Measurements from ENCODE around the gene CLK2. TPM values are rescaled to one million over a fixed set of nuclear protein-coding genes. Genes with fewer than 3 reads are reported as not detected.

The CLK2 gene
- total RNA-seq, 1 experiment from 2014 or later, result 72.6 TPM

- ChIA-PET RAD21 (ENCODE audit: low non-redundant PET in 1 of 2, low total read pairs in 2 of 2, uncharacterized antibody in 2 of 2, unreplicated experiment in 2 of 2) (no interaction called here), CTCF (no interaction called here), POLR2A (no interaction called here)
- intact Hi-C loops (cut with micrococcal nuclease), result no loop called here
- no peak overlapping the region for H3K4me2 ChIP-seq (ENCODE audit: low read length)
- H4K20me1 ChIP-seq (ENCODE audit: insufficient read depth), result no peaks in the 10 kb centered on the region
- no peaks in the 10 kb centered on the region for H3K27me3 ChIP-seq (ENCODE audit: insufficient read depth, low read length)
- no peaks in the 10 kb centered on the region for H3K9me2 ChIP-seq (ENCODE audit: insufficient read depth)
- H3K4me1 ChIP-seq (ENCODE audit: control insufficient read depth in 1 of 2, insufficient read depth in 2 of 2, low read length in 2 of 2), result peaks cover 8 to 17% of the 10 kb centered on the region in 2 experiments; a peak in 3 of 4 replicates
- BruUV-seq (replicated peaks), result no TSS peak
- DNase-seq (ENCODE audit: low read depth, low spot score) (no peak), ATAC-seq (no peak)
- H3K27ac ChIP-seq (ENCODE audit: low read depth, low read length), result peak overlapping the region; percentile 7
- peaks cover 22 to 24% of the 10 kb centered on the region in 2 experiments; a peak in 3 of 4 replicates for H3K36me3 ChIP-seq (ENCODE audit: control insufficient read depth in 1 of 2, insufficient read depth in 2 of 2, low read length in 2 of 2)
- no peaks in the 10 kb centered on the region for H3K9me3 ChIP-seq (ENCODE audit: control insufficient read depth in 1 of 2, insufficient read depth in 1 of 2, low read depth in 1 of 2, low read length in 2 of 2)
- H3K9ac ChIP-seq (ENCODE audit: low read length), result no peak overlapping the region
- H3K4me3 ChIP-seq (replicated peaks in 1 of 2; ENCODE audit: low read depth in 1 of 2, low read length in 2 of 2), result no peak overlapping the region
- no peak overlapping the region for H2AFZ ChIP-seq (ENCODE audit: low read depth, low read length, poor library complexity, severe bottlenecking)
- H3K79me2 ChIP-seq (ENCODE audit: insufficient read depth, low read length), result peaks cover 5% of the 10 kb centered on the region; the same call in 1 of the 2 replicates
- no peak for TF ChIP-seq YY1 (IDR thresholded peaks at IDR 0.05; ENCODE audit: extremely low read depth, insufficient replicate concordance, low read depth, low read length)
- TF ChIP-seq SP1 (IDR thresholded peaks at IDR 0.05; ENCODE audit: low read depth), result no peak
- TF ChIP-seq RAD21 (IDR thresholded peaks at IDR 0.05; ENCODE audit: low read depth), result no peak
- TF ChIP-seq EZH2 (IDR thresholded peaks at IDR 0.05), result no peak
- no peak for TF ChIP-seq ELF1 (IDR thresholded peaks at IDR 0.05; ENCODE audit: borderline replicate concordance, low read depth)
- no peak for TF ChIP-seq EGR1 (IDR thresholded peaks at IDR 0.05; ENCODE audit: low read depth)
- no peak for TF ChIP-seq MAX (IDR thresholded peaks at IDR 0.05)
- TF ChIP-seq POLR2AphosphoS5 (IDR thresholded peaks at IDR 0.05; ENCODE audit: low read depth, low read length), result no peak
- no peak for TF ChIP-seq JUND (IDR thresholded peaks at IDR 0.05)
- no peak for TF ChIP-seq CTCF (IDR thresholded peaks at IDR 0.05 in 2 of 3, conservative IDR thresholded peaks at IDR 0.05 in 1 of 3; ENCODE audit: borderline replicate concordance in 1 of 3, insufficient read depth in 1 of 3, low read depth in 2 of 3, low read length in 2 of 3)
- TF ChIP-seq ZFX (IDR thresholded peaks at IDR 0.05), result no peak
- TF ChIP-seq CEBPB (IDR thresholded peaks at IDR 0.05; ENCODE audit: low read depth), result no peak
- TF ChIP-seq REST (IDR thresholded peaks at IDR 0.05; ENCODE audit: low read depth), result no peak
- TF ChIP-seq FOSL1 (IDR thresholded peaks at IDR 0.05; ENCODE audit: low read depth), result no peak
- TF ChIP-seq TCF7L2 (IDR thresholded peaks at IDR 0.05; ENCODE audit: borderline replicate concordance, extremely low read depth, insufficient read depth, insufficient read length), result no peak
Measured at GRCh38 chr1:155319536-155319935, 46.2 kb upstream of the CLK2 start.
